Jurkat, Clone E6-1 (cell line): ENCODE results near the gene ZBTB5.
"Not testable (repeated sequence)": the region's sequence is repeated elsewhere in the genome, so short reads cannot be mapped to it uniquely, and the experiment has no call there.

ENCODE experiments used
- DNase-seq: peaks from one replicate; pipeline ENCODE4 v3.0.0-alpha.2; 2011; ENCODE audit warnings: low read depth, low spot score
- H3K4me3 ChIP-seq: 2 replicates; pipeline ENCODE4 v1.5.1; 2011; ENCODE audit warnings: mild to moderate bottlenecking, low read length, control low read depth, moderate library complexity

The ZBTB5 gene

GRCh38 chr9:37414503-37414943 lies 50.7 kb downstream of the ZBTB5 start:
- H3K4me3 ChIP-seq, result no peak overlapping the region
- no peak for DNase-seq

DNA sequence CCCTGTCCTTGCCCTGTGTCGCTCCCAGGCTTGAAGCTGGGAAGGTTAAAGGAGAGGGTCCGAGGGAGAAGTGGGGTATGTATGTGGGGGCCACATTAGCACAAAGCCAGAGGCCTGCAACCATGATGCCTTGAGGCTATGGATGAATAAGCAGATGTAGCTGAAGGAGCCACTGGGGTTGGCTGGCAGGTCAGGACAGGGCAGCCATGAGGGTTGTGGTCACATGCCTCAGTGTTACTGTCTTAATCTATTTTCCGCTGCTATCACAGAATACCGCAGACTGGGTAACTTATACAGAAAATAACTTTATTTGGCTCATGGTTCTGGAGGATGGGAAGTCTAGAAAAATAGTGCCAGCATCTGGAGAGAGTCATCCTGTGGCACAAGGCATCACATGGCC lies 51.9 kb downstream of the ZBTB5 start:
- H3K4me3 ChIP-seq, result no peak overlapping the region
- DNase-seq, result no peak

GRCh38 chr9:37412431-37413151 lies 52.7 kb downstream of the ZBTB5 start:
- H3K4me3 ChIP-seq, result no peak overlapping the region
- DNase-seq, result no peak

DNA sequence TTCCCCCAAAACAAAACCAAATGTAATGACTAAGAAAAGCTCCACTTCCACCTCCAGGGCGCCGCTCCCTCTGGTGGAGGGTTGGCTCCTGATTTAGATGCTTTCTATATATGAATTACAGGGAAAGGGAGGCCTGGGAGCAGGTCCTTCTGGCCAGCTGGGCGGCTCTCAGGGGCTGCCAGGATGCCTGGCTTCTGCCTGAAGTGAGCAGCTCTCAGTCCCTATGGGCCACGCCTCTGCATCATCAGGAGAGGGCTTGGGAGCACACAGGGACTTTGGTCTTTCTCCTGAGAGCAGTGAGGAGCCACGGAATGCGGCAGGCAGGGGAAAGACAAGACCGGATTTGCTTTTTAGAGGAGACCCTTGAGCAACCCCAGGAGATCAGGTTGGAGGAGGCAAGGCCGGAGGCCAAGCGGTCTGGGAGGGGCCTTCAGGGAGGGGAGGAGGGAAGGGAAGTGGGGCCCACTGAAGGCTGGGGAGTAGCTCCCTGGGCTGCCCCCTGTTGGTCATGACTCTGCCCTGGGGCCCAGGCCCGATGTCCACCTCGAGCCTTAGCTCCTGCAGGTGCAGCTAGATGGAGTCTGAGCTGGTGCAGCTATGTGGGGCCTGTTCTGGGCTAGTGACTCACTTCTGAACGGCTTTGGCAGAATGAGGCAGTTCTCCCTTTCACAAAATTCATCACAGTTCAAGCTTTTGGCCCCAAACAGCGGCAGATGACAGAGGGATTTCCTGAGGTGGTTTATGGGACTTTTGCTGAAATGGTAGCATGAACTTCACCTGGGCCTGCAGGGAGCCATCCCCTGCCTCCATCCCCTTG lies 54.1 kb downstream of the ZBTB5 start:
- no peak overlapping the region for H3K4me3 ChIP-seq
- peak; percentile 46 for DNase-seq

GRCh38 chr9:37410354-37410861 lies 54.8 kb downstream of the ZBTB5 start:
- no peak for DNase-seq
- no peak overlapping the region for H3K4me3 ChIP-seq

DNA sequence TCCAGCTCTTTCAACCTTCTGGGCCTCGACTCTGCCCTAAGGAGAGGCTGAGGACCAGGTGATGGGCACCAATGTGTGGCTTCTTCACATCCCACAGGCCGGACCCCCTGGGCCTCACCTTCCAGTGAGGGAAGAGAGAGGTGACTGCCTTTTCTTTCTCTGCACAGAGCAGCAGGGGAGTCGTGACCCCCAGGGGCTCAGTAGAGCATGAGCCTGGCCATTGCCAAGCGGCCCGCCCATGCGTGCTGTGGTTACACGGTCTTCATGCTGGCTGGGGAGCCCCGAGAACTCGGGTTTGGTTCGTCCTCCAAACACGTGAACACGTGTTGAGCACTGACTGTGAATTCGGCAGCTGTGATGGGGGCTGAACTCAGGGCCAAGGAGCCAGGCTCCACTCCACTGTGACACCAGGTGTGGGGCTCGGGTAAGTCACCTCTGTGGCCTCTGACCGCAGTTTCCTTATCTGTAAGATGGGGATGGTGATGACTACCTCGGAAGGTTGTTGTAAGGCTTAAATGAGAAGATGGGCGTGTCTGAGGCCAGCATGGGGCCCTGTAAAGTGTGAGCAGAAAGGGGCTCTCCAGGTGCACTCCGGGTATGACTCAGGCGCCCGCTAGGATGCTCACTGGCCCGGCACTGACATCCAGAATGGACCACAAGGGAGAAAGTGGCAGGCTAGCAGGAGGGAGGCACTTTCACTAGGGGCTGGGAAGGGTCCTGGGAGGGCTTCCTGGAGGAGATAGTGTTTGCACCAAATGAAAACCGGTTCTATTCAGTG lies 56.1 kb downstream of the ZBTB5 start:
- peak; percentile 97 for DNase-seq
- peak overlapping the region; percentile 3; the same call in 1 of the 2 replicates for H3K4me3 ChIP-seq

DNA sequence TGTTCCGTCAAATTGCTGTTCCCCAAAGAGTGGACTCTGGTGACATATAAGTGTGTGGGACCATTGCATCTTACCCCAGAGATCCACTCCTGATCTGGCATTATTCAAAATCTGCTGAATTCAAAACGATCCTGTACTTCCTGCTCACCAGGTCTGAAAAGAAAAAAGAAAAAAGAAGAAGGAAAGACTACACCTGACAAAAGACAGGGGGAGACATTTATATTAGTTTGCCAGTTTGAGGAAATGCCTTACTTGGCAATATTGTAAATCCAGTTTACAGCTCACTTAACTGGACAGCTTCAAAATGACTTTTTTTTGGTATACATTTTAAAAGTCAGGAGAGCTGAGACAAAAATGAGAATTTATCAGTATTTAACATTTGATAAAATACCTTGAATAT lies 57.8 kb downstream of the ZBTB5 start:
- H3K4me3 ChIP-seq, result no peak overlapping the region
- peak; percentile 57 for DNase-seq

DNA sequence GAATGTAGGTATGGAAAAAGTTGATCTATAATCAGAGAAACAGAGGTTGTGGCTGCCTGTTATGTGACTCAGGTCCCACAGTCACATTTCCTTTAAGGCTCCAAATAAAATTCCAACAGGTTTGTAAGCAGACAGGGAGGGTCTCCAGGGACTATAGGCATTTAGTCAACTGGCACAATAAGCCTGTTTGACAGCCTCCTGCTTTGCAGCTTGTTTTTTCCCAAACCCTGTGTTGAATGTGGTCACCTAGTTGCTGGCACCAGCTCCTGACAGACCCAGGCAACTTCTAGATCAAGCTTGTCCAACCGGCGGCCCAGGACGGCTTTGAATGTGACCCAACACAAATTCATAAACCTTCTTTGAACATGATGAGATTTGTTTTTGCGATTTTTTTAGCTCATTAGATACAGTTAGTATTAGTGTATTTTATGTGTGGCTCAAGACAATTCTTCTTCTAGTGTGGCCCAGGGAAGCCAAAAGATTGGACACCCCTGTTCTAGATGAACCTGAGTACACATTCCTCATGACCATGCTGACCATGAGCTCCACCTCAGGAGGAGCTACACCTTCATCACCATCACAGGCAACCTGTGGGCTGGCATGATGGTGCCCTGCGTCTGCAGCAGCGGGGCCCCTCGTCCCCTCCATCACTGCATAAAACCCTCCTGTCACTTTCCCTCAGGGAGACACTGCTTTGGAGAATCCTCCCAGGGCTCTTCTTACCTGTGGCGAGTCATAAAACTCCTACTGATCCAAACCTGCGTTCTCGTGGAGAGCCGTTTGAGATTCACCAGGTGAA lies 58.4 kb downstream of the ZBTB5 start:
- H3K4me3 ChIP-seq, result no peak overlapping the region
- no peak for DNase-seq

DNA sequence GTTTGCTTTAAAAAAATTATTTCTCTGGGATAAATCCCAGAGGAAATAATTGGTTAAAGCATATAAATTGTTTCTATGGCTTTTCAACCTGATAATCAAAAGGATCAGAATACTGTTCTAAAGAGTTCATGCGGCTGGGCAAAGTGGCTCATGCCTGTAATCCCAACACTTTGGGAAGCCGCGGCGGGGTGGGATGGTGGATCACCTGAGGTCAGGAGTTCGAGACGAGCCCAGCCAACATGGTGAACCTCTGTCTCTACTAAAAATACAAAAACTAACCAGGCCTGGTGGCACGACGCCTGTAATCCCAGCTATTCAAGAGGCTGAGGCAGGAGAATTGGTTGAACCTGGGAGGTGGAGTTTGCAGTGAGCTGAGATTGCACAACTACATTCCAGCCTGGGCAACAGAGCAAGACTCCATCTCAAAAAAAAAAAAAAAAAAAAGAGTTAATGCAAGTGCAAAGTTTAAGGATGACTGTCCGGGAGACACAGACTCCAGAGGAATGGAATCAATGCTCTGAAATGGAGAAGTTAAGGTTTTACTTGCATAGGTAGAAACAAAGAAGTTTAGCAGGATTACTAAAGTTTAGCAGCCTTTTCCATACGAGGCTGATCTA lies 59.4 kb downstream of the ZBTB5 start:
- DNase-seq, result no peak
- no peak overlapping the region for H3K4me3 ChIP-seq

GRCh38 chr9:37405350-37405749 lies 59.9 kb downstream of the ZBTB5 start:
- no peak for DNase-seq
- H3K4me3 ChIP-seq, result no peak overlapping the region

DNA sequence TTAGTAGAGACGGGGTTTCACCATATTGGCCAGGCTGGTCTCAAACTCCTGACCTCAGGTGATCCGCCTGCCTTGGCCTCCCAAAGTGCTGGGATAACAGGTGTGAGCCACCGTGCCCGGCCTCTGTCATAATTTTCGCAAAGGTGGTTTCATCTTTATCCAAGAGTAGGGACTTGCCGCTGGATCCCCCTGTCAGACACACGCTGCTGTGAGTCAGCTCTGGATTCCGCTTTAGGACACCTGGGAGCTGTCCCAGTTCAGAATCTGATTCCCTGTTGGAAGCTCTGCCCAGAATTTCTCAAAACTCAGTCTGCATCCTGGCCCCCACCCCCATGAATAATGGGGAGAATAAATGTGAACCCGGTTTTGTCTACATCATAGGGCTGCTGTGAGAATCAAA lies 60.7 kb downstream of the ZBTB5 start:
- no peak overlapping the region for H3K4me3 ChIP-seq
- DNase-seq, result no peak

GRCh38 chr9:37399336-37399735 lies 65.9 kb downstream of the ZBTB5 start:
- no peak for DNase-seq
- H3K4me3 ChIP-seq, result no peak overlapping the region

- DNase-seq, result no peak
- no peak overlapping the region for H3K4me3 ChIP-seq
Observed at GRCh38 chr9:37398464-37399025, 66.7 kb downstream of the ZBTB5 start.

GRCh38 chr9:37397948-37398347 lies 67.3 kb downstream of the ZBTB5 start:
- not testable (repeated sequence) for DNase-seq, H3K4me3 ChIP-seq

GRCh38 chr9:37395663-37396062 lies 69.6 kb downstream of the ZBTB5 start:
- no peak for DNase-seq

DNA sequence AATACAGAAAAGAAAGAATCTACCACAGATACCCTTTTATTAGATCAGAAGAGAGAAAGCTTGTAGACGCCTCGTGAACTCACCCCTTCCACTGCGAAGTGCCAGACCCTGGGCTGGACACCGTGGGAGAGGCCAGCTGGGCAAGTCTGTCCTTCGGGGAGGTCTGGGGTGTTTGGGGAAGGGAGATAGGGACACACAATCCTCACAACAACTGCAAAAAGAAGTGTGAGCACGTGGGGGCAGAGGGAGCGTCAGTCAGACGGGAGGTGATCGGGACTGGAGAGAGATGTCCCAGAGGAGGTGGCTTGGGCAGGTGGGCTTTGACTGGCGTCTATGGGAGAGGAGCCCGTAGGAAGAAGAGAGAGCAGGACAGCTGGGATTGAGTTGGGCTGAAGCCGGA lies 70.0 kb downstream of the ZBTB5 start:
- DNase-seq, result no peak
- H3K4me3 ChIP-seq, result no peak overlapping the region

More at GRCh38 chr9:37395663-37396062, 69.6 kb downstream of the ZBTB5 start:
- H3K4me3 ChIP-seq, result no peak overlapping the region

GRCh38 chr9:37392272-37392671 lies 73.0 kb downstream of the ZBTB5 start:
- DNase-seq, result no peak

DNA sequence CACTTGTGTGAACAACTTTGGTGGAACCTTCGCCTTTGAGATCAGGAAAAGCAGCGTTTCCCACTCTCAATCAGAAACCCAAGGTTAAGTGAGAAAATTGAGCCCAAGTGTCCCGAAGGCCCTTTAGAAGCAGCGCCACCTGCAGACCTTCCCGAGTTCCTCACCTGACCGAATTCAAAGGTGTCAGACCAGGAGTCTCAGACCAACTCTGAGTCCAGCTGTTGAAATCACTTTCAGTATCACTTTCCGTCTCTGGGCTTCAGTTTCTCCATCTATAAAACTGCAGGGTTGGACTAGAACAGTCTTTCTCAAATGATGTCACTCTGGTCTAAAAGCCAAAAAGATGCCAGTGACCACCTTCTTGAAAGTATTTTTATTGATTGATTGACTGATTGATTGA lies 74.5 kb downstream of the ZBTB5 start:
- no peak for DNase-seq
- H3K4me3 ChIP-seq, result no peak overlapping the region

More at GRCh38 chr9:37392272-37392671, 73.0 kb downstream of the ZBTB5 start:
- H3K4me3 ChIP-seq, result no peak overlapping the region
